ENCODE data around the gene KASH5.

KASH5 gene

DNA sequence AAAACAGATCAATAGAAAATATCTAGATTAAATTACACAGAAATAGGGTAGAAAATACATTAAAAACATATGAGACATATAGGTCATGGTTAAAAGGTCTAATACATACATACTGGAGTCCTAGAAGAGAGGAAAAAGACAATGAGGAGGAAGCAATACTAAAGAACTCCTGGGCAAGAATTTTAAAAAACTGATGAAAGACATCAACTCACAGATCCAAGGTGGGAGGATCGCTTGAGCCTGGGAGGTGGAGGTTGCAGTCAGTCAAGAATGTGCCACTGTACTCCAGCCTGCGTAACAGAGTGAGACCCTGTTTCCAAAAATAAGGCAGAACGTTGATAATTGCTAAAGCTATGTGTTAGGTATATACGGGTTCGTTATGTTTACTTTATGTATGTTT lies 5.4 kb upstream of the KASH5 start:
- 82 to 91% methylated on average over 5 of the region's 5 CpGs for WGBS, 2 experiments
- Histone ChIP-seq H3K9me3 (ENCODE audit: control insufficient read depth, low read length) (no peaks in the 10 kb centered on the region), H3K27ac (ENCODE audit: insufficient read depth, low read depth, low read length, poor library complexity, severe bottlenecking) (no peak overlapping the region), H3K36me3 (ENCODE audit: control insufficient read depth, insufficient read depth, low read length) (no peaks in the 10 kb centered on the region), H3K27me3 (ENCODE audit: control insufficient read depth, insufficient read depth, low read length, poor library complexity, severe bottlenecking) (no peaks in the 10 kb centered on the region), H3K4me1 (ENCODE audit: control insufficient read depth, insufficient read depth, low read length) (no peaks in the 10 kb centered on the region), H3K4me3 (ENCODE audit: insufficient read depth, low read depth, low read length) (no peak overlapping the region)

DNA sequence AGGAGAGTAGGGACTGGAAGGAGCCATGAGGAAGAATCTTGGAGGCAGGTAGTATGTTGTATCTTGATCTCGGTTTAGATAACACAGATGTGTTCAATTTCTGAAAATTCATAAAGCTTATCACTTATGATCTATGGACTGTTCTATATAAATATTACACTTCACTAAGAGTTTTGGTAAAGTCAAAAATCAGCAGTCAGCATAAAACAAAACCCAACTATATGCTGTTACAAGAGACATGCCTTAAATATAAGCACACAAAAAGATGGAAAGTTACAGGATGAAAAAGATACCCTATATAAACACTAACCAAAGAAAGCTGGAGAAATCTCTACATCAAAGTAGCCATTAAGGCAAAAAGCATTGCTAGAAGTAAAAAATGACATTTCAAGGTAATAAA lies 4.5 kb upstream of the KASH5 start:
- Histone ChIP-seq H3K27me3 (ENCODE audit: control insufficient read depth, insufficient read depth, low read length, poor library complexity, severe bottlenecking) (no peaks in the 10 kb centered on the region), H3K4me1 (ENCODE audit: control insufficient read depth, insufficient read depth, low read length) (no peaks in the 10 kb centered on the region), H3K36me3 (ENCODE audit: control insufficient read depth, insufficient read depth, low read length) (no peaks in the 10 kb centered on the region), H3K4me3 (ENCODE audit: insufficient read depth, low read depth, low read length) (no peak overlapping the region), H3K9me3 (ENCODE audit: control insufficient read depth, low read length) (no peaks in the 10 kb centered on the region), H3K27ac (ENCODE audit: insufficient read depth, low read depth, low read length, poor library complexity, severe bottlenecking) (no peak overlapping the region)
- WGBS, 2 experiments, result 100% methylated on average over 1 of the region's 1 CpG; no CpG with 5 or more reads in 1 of the 2 experiments

DNA sequence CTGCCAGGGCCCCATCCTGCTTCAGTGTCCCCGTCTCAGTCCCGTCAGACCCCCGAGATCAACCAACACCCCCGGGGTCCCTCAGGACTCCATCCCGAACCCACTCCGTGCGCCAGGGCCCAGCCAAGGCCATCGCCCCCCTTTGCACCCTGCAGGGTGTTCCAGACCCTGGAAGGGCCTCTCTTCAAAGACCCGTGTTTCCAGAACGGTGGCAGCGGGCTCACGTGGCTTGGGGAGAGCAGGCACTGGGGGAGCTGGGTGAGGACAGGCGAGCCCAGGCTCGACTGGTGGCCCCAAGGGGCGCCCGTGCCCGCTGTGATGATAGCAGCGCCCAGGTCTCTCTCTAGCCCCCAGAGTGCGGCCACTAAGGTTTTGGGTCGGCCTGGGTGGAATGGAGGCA lies 1.4 kb downstream of the KASH5 start:
- Histone ChIP-seq H3K27me3 (ENCODE audit: control insufficient read depth, insufficient read depth, low read length, poor library complexity, severe bottlenecking) (no peaks in the 10 kb centered on the region), H3K27ac (ENCODE audit: insufficient read depth, low read depth, low read length, poor library complexity, severe bottlenecking) (no peak overlapping the region), H3K36me3 (ENCODE audit: control insufficient read depth, insufficient read depth, low read length) (no peaks in the 10 kb centered on the region), H3K9me3 (ENCODE audit: control insufficient read depth, low read length) (no peaks in the 10 kb centered on the region), H3K4me1 (ENCODE audit: control insufficient read depth, insufficient read depth, low read length) (peaks cover 7% of the 10 kb centered on the region), H3K4me3 (ENCODE audit: insufficient read depth, low read depth, low read length) (no peak overlapping the region)
- 92 to 94% methylated on average over 20 of the region's 20 CpGs for WGBS, 2 experiments

DNA sequence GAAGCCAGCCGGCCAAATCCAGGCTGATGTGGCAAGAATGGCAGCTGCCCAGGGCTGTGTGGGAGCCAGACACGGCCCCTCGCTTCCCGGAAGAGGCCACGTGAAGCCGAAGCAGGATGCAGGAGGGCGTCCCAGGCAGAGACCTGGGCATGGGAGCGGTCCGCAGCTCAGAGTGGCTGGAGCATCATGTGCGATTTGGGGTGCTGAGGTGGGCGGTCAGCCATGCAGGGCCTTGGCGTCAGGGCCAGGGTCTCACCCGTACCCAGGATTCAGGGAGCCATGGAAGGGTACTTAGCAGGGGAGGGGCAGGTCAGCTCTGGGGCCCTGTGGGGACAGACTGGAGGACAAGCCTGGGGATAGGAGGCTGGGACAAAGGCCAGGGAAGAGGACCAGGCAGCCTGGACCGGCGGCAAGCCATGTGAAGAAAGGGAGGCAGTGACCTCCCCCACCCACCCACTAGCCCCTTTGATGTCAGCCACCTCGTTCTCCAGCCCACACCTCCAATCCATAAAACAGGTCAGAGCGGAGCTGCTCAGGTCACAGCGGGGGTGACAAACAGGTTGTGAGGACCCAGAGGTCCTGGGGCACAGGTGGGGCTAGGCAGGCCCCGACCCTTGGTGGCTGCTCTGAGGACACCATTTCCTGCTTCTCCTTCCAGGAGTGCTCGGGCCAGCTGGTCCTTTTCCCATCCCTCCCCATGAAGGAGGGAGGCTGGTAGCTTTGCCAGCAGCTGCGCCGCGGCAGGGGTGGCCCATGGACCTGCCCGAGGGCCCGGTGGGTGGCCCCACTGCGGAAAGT lies 2.3 kb downstream of the KASH5 start:
- WGBS, 2 experiments, result 82 to 83% methylated on average over 26 of the region's 26 CpGs
- no peaks in the 10 kb centered on the region for H3K36me3 ChIP-seq (ENCODE audit: control insufficient read depth, insufficient read depth, low read length)
- no peak overlapping the region for H3K27ac ChIP-seq (ENCODE audit: insufficient read depth, low read depth, low read length, poor library complexity, severe bottlenecking)
- H3K27me3 ChIP-seq (ENCODE audit: control insufficient read depth, insufficient read depth, low read length, poor library complexity, severe bottlenecking), result no peaks in the 10 kb centered on the region
- no peaks in the 10 kb centered on the region for H3K9me3 ChIP-seq (ENCODE audit: control insufficient read depth, low read length)
- H3K4me3 ChIP-seq (ENCODE audit: insufficient read depth, low read depth, low read length), result no peak overlapping the region
- peaks cover 7% of the 10 kb centered on the region for H3K4me1 ChIP-seq (ENCODE audit: control insufficient read depth, insufficient read depth, low read length)

- WGBS, 2 experiments, result 80 to 81% methylated on average over 9 of the region's 9 CpGs
- H3K36me3 ChIP-seq (ENCODE audit: control insufficient read depth, insufficient read depth, low read length), result no peaks in the 10 kb centered on the region
- peaks cover 13% of the 10 kb centered on the region for H3K4me1 ChIP-seq (ENCODE audit: control insufficient read depth, insufficient read depth, low read length)
- H3K27ac ChIP-seq (ENCODE audit: insufficient read depth, low read depth, low read length, poor library complexity, severe bottlenecking), result no peak overlapping the region
- H3K27me3 ChIP-seq (ENCODE audit: control insufficient read depth, insufficient read depth, low read length, poor library complexity, severe bottlenecking), result no peaks in the 10 kb centered on the region
- no peaks in the 10 kb centered on the region for H3K9me3 ChIP-seq (ENCODE audit: control insufficient read depth, low read length)
- no peak overlapping the region for H3K4me3 ChIP-seq (ENCODE audit: insufficient read depth, low read depth, low read length)
These were observed 2.9 kb downstream of the KASH5 start for GRCh38 chr19:49390929-49391359.

GRCh38 chr19:49391581-49392399 lies 3.7 kb downstream of the KASH5 start:
- Histone ChIP-seq H3K36me3 (ENCODE audit: control insufficient read depth, insufficient read depth, low read length) (no peaks in the 10 kb centered on the region), H3K27ac (ENCODE audit: insufficient read depth, low read depth, low read length, poor library complexity, severe bottlenecking) (no peak overlapping the region), H3K9me3 (ENCODE audit: control insufficient read depth, low read length) (no peaks in the 10 kb centered on the region), H3K4me3 (ENCODE audit: insufficient read depth, low read depth, low read length) (no peak overlapping the region), H3K4me1 (ENCODE audit: control insufficient read depth, insufficient read depth, low read length) (peaks cover 16% of the 10 kb centered on the region), H3K27me3 (ENCODE audit: control insufficient read depth, insufficient read depth, low read length, poor library complexity, severe bottlenecking) (no peaks in the 10 kb centered on the region)
- WGBS, 2 experiments, result 44 to 45% methylated on average over 14 of the region's 14 CpGs

- WGBS, 2 experiments, result 70 to 71% methylated on average over 4 to 5 of the region's 5 CpGs
- Histone ChIP-seq H3K36me3 (ENCODE audit: control insufficient read depth, insufficient read depth, low read length) (no peaks in the 10 kb centered on the region), H3K4me3 (ENCODE audit: insufficient read depth, low read depth, low read length) (no peak overlapping the region), H3K27ac (ENCODE audit: insufficient read depth, low read depth, low read length, poor library complexity, severe bottlenecking) (no peak overlapping the region), H3K9me3 (ENCODE audit: control insufficient read depth, low read length) (no peaks in the 10 kb centered on the region), H3K4me1 (ENCODE audit: control insufficient read depth, insufficient read depth, low read length) (peaks cover 22% of the 10 kb centered on the region), H3K27me3 (ENCODE audit: control insufficient read depth, insufficient read depth, low read length, poor library complexity, severe bottlenecking) (no peaks in the 10 kb centered on the region)
These were observed 5.8 kb downstream of the KASH5 start for GRCh38 chr19:49393881-49394280.

DNA sequence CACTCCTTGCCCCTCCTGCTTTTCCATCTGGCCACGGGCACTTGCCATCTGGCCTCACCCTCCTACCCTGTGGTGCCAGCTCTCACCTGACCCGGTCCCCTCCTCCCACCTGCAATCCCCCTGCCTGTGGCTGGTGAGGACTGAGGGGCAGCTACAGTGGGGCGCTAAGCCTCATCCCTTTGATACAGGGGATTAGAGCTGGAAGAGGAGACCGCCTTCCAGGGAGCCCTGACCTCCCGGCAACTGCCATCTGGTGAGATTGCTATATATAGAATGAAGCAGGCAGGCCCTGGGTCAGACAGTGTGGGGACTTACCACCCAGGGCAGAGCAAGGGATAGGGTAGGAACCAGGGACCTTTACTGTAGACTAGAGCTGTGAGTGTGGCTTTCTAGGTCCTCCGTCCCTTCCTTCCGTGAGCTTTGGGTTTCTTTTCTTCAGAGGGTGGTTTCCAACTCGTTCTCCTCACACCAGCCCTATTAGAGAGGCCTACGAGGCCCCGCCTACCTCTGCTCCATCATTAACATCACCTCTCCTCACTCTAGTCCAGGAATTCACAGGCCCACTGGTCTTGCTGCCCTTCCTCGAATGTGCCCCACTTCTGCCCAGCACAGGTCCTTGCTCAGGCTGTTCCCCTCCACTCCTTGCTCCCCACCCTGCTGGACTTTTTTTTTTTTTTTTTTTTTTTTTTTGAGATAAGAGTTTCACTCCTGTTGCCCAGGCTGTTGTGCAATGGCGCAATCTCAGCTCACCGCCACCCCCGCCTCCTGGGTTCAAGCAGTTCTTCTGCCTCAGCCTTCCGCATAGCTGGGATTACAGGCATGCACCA lies 7.7 kb downstream of the KASH5 start:
- Histone ChIP-seq H3K27me3 (ENCODE audit: control insufficient read depth, insufficient read depth, low read length, poor library complexity, severe bottlenecking) (no peaks in the 10 kb centered on the region), H3K4me3 (ENCODE audit: insufficient read depth, low read depth, low read length) (no peak overlapping the region), H3K36me3 (ENCODE audit: control insufficient read depth, insufficient read depth, low read length) (no peaks in the 10 kb centered on the region), H3K4me1 (ENCODE audit: control insufficient read depth, insufficient read depth, low read length) (peaks cover 31% of the 10 kb centered on the region), H3K9me3 (ENCODE audit: control insufficient read depth, low read length) (no peaks in the 10 kb centered on the region), H3K27ac (ENCODE audit: insufficient read depth, low read depth, low read length, poor library complexity, severe bottlenecking) (no peak overlapping the region)
- 68 to 74% methylated on average over 15 of the region's 15 CpGs for WGBS, 2 experiments

GRCh38 chr19:49396738-49397505 lies 8.9 kb downstream of the KASH5 start:
- H3K4me1 ChIP-seq (ENCODE audit: control insufficient read depth, insufficient read depth, low read length), result peaks cover 36% of the 10 kb centered on the region
- no peak overlapping the region for H3K27ac ChIP-seq (ENCODE audit: insufficient read depth, low read depth, low read length, poor library complexity, severe bottlenecking)
- WGBS, 2 experiments, result 93 to 94% methylated on average over 8 of the region's 8 CpGs
- H3K9me3 ChIP-seq (ENCODE audit: control insufficient read depth, low read length), result no peaks in the 10 kb centered on the region
- no peaks in the 10 kb centered on the region for H3K36me3 ChIP-seq (ENCODE audit: control insufficient read depth, insufficient read depth, low read length)
- no peak overlapping the region for H3K4me3 ChIP-seq (ENCODE audit: insufficient read depth, low read depth, low read length)
- H3K27me3 ChIP-seq (ENCODE audit: control insufficient read depth, insufficient read depth, low read length, poor library complexity, severe bottlenecking), result no peaks in the 10 kb centered on the region
